GM03348 (cell line): ENCODE data around the gene TP53AIP1.

Experiments
- DNase-seq: peaks from one replicate; pipeline ENCODE4 v3.0.0; 2012; ENCODE audit warnings: low spot score

TP53AIP1 gene

DNA sequence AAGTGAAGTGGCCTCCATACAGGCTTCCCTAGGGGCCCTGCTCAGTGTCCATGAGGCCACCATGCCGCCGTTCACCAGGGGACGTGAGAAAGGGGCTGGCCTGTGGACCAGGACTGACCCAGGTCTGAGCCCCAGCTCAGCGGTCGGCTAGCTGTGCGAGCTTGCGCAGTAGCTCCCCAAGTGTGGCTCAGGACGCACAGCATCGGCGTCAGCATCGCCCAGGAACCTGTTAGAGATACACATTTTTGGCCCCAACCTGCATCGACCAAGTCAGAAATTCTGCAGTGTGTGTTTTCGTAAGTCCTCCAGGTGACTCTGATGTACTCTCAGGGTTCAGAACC, 429 bp downstream of the TP53AIP1 start:
- DNase-seq = no peak

DNA sequence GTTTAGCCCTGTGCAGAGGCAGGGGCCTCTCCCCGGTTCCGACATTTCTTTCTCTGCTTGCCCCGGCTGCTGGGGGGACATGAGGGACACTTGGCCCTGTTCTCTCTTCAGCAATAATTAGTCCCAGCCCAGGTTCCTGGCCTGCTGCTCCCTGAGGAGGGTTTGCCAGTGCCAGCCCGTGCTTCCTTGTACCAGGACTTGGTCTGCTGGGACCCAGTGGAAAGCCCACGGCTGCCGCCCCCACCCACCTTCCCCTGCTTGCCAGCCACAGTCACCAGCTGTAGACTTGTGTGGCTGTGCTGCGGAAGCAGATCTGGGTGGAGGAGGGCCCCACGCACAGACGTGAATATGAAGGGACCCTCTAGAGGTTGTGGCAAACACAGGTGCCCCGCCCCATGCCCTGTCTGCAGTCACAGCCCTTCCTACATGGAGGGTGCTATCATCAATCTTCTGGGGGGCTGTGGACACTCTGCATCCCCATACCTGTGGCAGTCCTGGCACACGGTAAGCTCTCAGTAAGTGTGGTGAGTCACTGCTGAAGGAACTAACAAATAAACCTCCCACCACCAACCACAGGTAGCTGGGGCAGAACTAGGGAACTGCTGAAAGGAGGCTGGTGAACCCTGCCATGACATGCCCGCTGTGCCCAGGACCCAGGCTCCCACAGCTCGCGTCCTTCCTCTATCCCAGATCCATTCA, 949 bp downstream of the TP53AIP1 start:
- no peak for DNase-seq

DNA sequence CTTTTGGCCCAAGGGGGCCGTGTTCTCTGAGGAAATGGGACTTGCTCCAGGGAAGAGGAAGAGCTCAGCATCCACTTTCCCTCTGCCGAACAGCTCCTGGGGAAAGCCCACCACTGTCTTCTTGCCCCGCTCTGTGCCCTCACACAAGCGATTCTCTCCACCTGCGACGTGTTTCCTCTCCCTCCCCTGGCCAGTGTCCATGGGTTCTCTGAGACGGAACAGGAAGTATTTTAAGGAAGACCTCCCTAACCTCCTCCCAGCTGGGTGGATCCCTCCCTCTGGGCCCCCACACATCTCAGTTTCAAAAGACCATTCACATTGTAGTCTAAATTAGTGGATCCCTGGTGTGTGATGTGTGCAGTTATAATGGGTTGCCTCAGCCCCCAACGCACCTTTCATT, 1.6 kb downstream of the TP53AIP1 start:
- DNase-seq = no peak

DNA sequence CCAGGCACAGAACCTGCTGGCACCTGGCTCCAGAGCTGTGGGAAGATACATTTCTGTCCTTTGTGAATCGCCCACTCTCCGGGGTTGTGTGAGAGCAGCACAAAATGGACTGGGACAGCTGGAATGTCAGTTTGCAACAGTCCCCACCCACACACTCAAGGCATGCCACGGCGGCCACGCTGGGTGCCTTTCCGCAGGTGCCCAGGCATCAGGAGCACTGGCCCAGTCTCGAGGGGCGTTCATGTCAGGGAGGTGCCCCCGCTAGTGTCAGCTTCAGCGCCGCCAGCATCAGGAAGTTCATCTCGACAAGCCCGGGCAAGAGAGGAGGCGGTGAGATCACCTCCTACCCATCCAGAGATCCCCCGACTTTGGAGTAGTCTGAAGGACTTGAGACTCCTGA, 2.1 kb downstream of the TP53AIP1 start:
- no peak for DNase-seq

DNA sequence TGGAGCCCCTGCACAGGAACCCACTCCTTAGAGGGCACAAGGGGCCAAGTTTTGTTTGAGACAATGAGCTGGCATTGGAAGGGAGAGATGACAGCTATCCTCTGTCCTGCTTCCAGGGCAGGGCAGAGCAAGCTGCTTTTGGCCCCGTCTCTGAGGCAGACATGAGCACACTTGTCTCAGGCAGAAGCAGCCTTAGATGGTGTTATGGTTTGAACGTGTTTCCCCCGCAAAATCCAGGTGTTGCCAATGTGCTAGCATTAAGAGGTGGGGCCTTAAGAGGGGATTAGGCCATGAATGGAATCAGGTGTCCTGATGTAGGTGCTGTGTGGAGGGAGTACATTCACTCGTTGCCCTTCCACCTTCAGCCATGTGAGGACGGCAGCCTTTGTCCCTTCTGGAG, 2.5 kb downstream of the TP53AIP1 start:
- DNase-seq = no peak

DNA sequence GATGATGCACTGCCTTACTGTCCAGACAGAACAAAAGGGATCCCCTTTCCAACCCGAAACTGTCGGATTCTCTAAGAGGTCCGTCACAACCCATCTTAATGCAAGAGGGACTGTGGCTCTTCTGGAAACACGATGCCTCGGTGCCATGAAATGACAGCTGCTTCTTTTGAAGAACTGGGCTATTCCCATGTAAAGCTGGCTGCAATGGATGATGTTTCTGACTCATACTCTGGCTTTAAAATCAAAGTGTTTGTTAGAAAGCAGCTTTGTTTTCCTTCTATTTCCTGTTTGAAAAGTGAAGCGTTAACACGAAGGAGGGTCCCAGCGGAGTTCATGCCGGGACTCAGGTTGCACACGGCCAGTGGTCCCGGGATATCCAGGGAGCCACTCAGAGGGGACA, 3.1 kb downstream of the TP53AIP1 start:
- DNase-seq = no peak

DNA sequence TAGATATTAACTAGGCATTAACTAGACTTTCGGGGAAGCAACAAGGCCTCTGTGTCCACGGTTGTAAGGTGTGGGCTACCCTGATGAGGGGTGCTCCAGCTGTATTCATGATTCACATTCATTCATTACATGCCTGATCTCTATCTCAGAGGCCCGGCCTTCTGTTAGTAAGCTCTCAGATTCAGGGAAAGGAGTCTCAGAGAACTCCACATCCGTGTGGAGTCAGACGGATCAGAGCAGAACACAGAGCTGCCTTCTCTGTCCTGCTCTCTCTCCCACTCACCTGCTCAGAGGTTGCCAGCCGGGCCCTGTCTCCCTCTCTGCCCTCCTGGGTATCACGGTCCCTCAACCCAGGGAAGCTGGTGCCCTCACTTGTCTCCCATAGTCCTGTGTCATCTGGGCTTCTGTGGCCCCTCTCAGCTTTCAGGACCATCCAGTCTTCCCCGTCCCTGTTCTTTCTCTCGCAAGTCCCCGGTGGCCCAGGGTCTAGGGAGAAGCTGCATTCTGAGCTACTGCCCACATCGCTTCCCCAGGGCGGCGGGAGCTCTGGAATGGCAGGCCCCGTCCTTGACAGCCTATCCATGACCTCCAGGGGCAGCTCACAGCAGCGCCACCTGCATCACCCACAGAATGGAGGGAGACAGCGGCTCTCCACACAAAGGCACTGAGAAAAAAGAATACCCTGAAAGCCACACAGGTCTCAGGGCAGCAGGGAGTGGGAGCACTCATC, 4.3 kb downstream of the TP53AIP1 start:
- no peak for DNase-seq

DNA sequence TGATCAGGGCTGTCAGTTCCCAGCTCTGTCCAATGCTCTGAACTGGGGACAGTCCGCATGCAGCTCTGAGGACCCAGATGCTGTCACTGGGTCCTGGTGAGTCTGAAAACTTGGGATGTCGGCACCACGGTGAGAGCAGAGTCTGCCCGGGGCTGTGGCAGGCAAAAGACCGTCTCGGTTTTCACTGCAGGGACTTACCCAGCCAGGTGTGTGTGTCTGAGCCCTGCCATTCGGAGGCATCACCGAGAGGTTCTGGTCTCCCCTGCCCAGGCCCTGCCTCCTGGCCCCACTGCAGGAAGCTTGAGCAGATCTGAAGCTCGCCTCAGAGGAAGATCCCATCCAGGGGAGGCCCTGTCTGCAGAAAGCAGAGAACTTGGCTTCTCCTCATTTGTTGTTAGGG, 5.2 kb downstream of the TP53AIP1 start:
- DNase-seq = no peak

DNA sequence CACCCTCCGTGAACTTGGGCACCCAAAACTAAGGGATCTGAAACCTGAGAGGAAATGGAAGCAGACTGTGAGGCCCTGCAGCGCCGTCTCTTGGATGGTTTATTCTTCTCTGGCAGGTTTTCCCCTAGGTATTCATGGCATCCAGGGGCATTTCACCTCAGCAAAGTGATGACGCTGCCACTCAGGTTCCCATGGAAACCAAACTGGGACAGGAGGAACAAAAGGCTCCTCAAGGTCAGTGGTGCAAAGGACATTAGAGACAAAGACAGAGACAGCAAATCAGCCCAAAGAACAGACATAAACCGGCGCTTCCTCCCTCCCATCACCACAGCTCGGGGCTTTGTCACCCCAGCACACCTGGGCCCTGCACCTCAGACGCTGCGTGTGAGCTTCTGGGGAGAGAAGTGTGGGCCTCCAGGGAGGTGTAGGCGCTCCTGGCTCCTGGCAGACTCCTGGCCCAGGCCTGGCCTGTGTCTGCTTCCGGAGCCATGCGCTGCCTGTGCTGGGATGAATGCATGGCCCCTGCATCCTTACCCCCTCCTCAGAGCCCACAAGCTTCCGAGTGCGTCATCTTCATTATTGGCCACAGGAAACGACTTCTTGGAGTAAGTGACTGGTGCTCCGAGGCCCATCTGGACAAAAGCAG, 5.9 kb downstream of the TP53AIP1 start:
- no peak for DNase-seq

DNA sequence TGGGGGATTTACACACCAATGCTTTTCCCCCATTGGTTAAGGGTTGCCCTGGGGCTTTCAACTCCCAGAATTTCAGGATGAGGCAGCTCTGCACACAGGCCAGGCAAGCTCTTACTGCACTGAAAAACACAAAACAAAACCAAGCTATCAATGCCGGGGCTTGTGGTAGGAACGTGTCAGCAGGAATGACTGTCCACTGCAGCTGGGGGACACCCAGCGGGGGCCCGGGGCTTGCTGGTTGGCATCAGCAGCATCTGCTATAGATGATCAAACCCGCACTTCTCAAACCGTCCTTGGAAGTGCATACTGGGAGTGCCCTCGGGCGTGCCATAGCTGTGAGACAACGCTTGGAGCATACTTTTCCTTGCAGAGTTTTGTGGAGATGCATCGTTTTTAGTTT, 7.7 kb downstream of the TP53AIP1 start:
- DNase-seq = no peak

DNA sequence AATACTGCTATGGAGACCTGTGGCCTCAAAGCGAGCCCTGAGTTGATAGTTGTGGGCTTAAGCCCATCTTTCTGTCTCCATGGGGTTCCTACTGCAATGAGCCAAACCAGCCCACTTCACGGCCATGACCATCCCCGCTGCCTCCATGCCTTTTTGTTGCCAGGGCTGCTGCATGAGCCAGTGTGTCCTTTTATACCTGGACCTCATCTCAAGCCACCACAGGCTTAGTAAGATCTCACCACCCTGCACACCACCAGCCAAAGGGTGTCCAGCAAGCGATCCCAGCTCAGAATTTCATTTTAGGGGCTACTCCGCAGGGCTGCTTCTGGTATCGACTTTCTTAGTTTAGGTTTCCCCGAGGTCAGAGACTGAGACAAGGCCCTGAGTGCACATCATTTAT, 8.3 kb downstream of the TP53AIP1 start:
- no peak for DNase-seq

DNA sequence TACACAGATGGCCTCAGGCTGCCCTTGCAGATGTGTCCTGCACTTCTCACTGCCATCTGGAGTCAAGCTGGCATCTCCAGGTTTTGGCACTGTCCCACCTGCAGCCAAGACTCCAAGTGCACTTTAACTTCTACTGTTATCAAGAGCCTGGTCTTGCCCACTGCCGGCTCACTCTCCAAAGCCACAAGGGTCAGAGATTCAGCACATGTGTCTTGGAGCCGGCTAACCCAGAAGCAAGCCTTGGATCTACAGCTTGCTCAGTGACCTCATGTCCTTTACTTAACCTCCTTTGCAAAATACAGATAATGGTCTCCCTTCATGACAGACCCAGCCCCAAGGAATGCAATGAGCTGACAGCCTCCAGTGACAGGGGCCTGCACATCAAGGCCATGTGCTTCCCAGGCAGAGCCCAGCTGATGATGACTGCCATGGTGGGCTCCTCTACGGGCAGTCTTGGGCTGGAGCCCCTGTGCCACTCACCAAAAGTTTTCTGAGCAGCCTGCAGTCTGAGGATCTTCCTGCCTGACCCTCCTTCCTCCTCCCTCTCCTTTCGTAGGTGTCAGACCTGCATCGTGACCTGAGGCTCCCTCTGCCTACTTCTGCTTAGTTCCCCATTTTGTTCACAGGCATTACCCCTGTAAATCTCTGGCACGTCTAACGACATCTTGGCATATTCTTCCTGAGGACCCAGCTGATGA, 9.0 kb downstream of the TP53AIP1 start:
- DNase-seq = no peak

DNA sequence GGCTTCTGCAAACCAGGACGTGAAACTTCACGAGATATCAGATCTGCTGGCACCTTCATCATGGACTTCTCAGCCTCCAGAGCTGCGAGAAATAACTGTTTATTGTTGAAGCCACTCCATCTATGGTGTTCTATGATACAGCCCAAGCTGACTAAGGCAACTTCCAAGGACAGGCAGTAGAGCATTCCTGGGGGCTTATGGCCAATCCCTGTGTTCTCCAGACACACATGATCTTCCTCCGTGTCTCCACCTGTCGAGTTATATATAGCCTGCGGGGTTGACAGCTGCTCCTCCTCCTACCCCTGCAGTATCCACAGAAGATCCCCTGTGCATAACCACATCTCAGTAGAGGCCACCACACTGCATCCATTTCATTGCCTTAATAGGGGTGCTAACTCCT, 11.0 kb downstream of the TP53AIP1 start:
- no peak for DNase-seq

DNA sequence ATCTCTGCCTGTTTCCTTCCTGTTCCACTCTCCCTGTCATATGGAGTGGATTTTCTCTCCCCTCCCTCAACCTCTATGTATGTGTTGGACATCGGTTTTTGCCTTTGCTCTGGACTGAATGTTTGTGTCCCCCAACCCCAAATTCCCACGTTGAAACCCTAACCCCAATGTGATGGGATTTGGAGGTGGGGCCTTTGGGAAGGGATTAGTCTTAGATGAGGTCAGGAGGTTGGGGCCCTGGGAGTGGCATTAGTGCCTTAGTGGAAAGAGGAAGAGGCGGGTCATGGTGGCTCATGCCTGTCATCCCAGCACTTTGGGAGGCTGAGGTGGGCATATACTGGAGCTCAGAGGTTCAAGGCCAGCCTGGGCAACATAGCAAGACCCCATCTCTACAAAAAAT, 11.6 kb downstream of the TP53AIP1 start:
- no peak for DNase-seq

DNA sequence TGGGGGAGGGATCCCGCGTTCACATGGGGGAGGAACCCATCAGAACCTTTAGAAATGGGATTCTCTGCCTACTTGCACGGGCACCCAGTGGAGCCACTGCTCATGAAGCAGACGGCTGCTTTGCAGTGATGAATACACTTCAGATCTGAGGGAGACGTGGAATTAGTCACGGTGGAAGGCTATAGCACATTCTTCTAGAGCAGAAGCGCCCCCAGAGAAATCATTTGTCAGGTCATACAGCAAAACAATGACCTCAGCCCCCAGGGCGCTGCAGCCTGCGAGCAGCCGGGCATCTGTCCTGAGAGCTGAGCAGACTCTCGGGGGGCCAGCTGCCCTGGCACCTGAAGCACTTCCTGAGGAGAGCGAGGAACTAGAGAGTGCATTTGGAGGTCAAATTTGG, 12.7 kb downstream of the TP53AIP1 start:
- DNase-seq = peak; percentile 38

DNA sequence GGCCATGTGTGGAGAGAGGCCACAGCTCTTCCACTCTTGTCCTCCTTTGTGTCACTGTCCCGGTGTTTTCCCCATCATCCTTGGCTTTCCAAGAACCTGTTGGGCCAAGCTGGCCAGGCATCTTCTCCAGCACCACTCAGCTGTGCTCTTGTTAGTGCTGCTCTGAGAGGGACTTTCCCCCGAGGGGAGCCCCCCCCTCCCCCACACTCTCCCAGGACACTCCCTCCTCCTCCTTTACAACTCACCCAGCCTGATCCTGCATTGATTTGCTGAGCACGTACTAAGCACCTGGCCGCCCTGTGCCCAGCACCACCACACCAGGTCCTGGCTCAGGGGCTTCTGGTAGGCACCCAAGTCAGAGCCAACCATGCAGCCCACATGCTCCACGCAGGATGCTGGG, 13.2 kb downstream of the TP53AIP1 start:
- DNase-seq = no peak

DNA sequence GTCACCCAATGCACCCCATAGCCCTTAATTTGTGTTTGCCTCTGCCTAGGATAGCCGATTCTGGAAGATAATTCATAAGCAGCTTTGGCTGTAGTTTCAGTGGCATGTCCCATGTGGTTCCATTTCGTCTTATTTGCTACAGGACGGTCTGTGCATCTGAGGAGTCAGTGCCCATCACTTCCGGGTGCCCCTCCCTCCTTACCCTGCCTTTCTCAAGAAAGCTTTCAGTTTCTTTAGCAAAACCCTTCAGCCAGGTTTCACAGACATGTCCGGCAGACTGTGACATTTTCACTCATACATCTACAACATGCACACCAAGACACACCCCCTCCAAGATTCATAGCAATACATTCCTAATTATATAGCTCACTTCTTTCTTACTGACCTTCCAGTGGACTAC, 14.3 kb downstream of the TP53AIP1 start:
- no peak for DNase-seq

DNA sequence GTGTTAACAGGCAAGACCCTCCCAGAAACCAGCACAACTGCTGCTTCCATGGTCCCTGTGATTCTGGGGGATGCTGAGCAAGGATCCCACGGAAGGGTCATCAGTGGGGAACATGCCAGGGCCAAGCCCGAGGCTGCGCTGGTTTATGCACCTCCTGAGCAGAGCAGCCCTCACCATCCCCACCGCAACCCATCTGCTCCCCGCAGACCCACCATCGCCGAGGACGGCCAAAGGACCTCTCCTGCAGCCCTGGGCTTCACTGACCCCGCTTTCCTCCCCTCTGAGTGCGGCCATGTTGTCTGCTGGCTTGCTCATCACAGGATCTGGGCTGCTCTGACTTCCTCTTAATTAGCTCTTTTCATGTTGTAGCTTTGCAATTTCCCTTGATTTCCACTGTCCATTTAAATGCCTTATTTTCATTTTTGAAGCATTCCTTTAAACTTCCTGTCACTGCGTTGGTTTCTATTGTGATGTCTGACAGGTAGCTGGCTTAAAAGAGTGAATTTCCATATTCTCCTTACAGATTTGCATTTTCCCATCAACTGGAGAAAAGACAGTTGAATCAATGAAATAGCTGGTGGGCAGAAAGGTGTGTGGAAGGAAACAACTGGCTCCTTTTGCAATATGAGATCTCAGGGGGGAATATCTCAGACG, 14.9 kb downstream of the TP53AIP1 start:
- DNase-seq = no peak

DNA sequence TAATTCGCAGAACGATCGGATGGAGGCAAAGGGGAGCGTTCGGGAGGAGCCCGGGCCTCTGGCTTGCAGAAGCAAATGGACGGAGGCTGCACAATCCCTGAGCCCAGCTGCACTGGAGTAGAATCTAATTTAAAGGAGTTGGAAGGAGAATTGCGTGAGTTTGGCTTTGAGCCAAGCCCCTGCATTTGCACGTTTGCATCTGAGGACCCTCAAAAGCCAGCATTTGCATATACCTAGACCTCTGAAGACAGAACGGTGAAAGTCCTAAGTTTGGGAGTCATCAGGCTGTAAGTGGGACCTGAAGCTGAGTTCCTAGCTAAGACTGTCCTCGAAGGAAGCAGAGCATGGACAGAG, 15.6 kb downstream of the TP53AIP1 start:
- no peak for DNase-seq

DNA sequence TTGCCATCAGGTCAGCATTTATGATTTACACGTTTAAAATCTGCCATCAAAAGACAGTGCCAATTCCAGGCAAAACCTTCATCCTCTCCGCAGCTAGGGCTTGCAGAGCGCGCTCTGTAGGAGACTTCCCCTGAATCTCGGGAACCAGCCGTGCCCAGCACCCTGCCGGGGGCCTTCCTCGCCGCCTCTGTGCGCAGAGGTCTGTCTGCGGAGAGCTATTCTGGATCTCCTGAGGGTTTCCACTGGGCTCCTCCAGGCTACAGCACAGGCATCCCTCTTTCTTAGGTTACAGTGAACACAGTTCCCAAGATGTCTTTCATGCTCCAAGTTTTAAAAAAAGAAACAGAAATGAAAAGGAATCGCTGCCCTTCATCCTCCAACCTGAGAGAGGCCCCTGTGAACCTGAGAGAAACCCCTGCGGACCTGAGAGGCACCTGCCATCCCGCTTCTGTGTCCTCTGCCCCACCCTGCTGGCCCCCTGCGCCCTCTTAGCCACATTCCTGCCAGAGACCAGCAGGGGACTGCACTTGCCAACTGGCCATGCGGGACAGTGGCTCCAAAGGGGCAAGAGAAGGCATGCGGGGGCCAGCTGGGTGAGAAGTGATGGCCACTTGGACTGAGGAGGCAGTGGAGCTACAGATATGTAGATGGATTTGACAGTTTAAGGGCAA, 16.1 kb downstream of the TP53AIP1 start:
- DNase-seq = no peak

DNA sequence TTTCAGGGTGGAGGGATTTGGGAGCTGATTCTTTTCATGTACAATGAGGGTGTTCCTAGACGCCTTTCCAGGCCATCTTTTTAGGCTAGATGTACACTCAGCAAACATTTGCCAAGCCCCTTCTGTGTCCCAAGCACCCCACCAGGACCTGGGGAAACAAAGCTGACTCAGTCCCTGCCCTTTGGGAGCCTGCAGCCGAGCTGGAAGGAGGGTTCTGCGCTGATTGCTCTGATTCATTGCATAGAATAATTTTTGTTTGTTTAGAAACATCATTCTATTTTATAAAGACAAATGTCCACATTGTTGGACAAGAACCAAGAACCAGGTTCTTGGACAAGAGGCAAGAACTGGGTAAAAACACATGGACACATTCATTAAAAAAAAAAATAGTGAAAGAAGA, 16.7 kb downstream of the TP53AIP1 start:
- no peak for DNase-seq

DNA sequence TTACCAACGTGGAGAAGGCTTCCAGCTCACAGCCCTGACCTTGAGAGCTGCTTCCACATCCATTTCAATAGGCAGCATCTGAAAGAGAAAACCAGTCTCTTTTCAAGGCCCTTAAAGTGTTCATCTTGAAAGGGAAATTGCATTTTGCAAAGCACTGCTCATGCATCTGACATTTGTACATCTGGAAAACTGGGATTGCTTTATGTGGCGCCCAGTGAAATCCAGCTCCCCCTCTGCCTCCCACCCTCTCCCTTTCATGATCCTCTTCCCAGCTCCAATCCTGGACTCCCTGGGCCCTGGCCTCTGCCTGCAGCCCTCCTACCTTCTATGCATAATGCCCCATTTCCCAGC, 17.4 kb downstream of the TP53AIP1 start:
- DNase-seq = no peak
